RWPE1 (cell line): ENCODE measurements around the gene DDX1.

Source experiments
- CTCF ChIA-PET: fragments of 350-600 bp; sonication (Branson Sonifier 250); formaldehyde crosslinking; extraction: SDS; loops from one replicate; lab custom pipeline; 2021; lab: Yijun Ruan, JAX
- POLR2A ChIA-PET: fragments of 400-600 bp; formaldehyde crosslinking; extraction: SDS; loops from one replicate; lab custom pipeline; 2020; ENCODE audit warnings: antibody characterized with exemption; ENCODE audit not compliant: low non-redundant PET; lab: Yijun Ruan, JAX
- DNase-seq: peaks from one replicate; pipeline ENCODE4 v3.0.0; 2012; ENCODE audit warnings: low spot score
- H3K27ac ChIP-seq: fragments of 450-650 bp; 2 replicates; pipeline ENCODE4 v1.5.1; 2017
- TF ChIP-seq, protein P1 (sequence below): fragments of 450-650 bp; conservative IDR thresholded peaks from 2 replicates; pipeline ENCODE4 v1.5.1; 2017; ENCODE audit warnings: low read depth, mild to moderate bottlenecking

The DDX1 gene

DNA sequence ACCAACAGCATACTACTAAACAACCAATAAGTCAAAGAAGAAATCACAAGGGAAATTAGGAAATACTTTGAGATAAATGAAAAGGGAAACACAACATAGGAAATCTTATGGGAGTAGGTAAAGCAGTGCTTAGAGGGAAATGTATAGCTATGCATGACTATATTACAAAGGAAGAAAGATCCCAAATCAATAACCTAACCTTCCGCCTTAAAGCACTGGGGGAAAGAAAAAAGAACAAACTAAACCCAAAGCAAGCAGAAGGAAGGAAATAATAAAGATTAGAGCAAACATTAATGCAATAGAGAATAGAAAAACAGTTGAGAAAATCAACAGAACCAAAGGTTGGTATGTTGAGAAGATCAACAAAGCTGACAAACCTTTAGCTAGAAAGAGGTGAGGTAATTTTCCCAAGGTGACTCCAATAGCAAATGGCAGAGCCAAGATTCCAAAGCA lies 49.9 kb downstream of the DDX1 start:
- no peak overlapping the region for H3K27ac ChIP-seq
- TF ChIP-seq, protein P1, sequence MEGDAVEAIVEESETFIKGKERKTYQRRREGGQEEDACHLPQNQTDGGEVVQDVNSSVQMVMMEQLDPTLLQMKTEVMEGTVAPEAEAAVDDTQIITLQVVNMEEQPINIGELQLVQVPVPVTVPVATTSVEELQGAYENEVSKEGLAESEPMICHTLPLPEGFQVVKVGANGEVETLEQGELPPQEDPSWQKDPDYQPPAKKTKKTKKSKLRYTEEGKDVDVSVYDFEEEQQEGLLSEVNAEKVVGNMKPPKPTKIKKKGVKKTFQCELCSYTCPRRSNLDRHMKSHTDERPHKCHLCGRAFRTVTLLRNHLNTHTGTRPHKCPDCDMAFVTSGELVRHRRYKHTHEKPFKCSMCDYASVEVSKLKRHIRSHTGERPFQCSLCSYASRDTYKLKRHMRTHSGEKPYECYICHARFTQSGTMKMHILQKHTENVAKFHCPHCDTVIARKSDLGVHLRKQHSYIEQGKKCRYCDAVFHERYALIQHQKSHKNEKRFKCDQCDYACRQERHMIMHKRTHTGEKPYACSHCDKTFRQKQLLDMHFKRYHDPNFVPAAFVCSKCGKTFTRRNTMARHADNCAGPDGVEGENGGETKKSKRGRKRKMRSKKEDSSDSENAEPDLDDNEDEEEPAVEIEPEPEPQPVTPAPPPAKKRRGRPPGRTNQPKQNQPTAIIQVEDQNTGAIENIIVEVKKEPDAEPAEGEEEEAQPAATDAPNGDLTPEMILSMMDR: no peak
- ChIA-PET CTCF (interaction anchor here (0.7 to 1.0 kb wide), 2 partner anchors 298 to 659 kb away, joined by 3 read pairs; no protein-coding TSS in a partner anchor), POLR2A (no interaction called here)
- no peak for DNase-seq

DNA sequence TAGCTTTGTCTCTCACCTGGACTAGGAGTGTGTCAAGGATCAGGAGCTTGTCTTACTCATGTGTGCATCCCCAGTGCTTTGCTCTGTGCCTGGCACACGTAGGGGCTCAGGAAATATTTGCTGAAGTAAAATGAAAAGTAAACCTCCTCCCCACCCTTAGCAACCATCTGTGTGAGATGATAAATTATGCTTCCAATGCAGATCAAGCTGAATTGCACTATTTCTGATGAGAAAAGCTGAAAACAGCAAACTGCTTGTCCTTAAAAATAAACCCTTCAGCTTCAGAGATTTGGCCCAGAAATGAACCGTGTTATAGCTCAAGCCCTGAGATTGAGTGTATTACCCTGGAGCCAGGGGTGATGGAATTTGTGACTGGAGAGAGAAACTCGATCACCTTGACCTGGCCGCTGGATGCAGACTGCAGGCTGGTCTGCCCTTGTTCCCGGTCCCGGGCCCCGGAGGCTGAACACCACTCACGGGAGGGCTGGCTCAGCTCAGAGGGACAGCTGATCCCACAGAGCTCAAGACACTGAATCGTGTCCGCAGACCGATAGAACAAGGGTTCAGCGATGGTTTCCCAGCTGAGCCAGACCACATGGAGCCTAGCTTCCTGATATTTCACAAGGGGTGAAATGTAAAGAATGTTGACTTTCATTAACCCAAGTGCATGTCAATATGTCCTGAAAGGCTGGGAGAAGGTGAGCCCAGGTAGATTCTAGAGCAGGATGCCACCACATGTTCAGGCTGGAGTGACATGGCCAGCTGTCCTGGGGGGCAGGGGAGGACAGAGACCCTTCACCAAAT lies 50.5 kb downstream of the DDX1 start:
- TF ChIP-seq, protein P1: no peak
- POLR2A ChIA-PET: no interaction called here
- H3K27ac ChIP-seq: no peak overlapping the region
- DNase-seq: no peak
- CTCF ChIA-PET: interaction anchor here (0.7 to 1.0 kb wide), 2 partner anchors 298 to 658 kb away, joined by 3 read pairs; no protein-coding TSS in a partner anchor

DNA sequence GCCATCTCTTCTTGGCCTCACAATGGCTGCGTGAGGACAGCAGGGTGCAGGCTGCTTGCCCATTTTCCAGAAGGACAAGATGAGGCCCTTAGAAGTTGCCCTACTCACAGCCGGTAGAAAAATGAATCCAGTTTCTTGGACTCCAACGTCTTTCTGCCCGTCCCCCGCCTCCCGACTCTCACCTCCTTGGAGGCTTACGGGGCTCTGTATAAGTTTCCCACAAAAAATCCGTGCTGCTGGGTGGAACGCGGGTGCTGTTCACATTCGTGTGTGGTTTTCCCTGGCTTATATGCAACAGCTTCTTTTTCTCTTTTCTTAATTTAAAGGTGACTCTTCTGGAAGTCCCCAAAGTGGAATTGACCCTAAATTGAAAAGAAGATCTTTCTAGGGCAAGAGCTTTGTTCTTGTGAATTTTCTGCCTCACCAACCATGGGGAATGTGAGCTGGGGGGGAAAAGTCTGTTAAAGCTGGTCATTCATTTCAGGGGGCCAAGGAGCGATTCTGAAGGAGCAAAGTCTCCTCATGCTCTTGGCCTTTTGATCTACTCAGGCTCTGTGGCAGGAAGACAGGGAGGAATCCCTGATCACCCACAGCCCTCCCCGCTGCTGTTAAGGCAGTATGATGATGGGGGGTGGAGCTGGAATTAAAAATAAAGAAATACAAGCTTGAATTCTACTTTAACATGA lies 51.3 kb downstream of the DDX1 start:
- CTCF ChIA-PET: no interaction called here
- TF ChIP-seq, protein P1: no peak
- H3K27ac ChIP-seq: no peak overlapping the region
- DNase-seq: no peak
- POLR2A ChIA-PET: no interaction called here

DNA sequence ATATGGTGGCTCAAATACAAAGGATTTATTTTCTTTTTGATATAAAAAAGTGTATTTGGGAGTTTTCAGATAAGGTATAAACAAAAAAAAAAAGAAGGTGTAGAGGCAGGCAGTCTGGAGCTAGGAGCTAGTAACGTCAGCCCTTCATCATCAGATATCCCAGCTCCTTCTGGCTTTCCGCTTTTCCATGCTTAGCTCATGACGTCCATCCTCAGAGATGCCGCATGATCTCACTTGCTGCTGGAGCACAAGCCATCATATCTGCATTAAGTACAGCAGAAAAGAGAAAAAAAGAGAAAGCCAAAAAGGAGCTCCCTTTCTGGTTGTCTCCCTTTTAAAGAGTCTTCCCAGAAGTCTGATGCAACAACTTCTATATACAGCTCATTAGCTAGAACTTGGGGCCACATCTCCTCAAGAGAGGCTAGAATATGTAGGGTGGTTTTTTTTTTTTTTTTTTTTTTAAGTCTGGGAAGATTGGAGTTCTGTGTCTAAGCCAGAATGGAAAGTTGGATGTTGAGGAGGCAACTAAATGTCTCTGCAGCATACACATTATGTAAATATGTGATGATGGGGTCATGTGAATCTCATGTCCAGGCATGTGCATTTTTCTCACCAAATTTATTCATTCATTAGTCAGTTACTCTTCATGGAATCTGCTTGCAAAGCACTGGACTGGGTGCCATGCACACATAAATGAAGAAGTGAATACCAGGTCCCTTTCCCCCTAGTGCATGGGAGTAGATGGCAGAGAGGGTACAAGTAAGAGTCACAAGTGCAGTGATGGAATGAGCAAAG lies 52.3 kb downstream of the DDX1 start:
- H3K27ac ChIP-seq: no peak overlapping the region
- CTCF ChIA-PET: no interaction called here
- TF ChIP-seq, protein P1: no peak
- POLR2A ChIA-PET: no interaction called here
- no peak for DNase-seq

DNA sequence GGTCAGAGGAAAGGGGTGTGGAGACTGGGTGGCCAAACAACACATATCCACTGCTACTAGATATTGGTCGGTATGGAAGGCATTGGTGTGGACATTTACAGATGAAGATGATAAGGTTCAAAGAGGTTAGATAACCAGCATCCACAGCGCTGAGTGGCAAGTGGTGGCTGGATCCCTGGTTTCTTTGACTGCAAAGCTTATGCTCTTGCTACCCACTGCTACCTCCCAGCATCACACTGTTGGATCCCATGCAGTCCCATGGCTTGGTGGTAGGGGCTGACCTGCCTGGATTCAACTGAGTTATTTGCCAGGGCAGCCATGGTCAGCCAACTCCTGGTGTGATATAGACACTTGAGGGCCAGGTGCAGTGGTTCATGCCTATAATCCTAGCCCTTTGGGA lies 53.6 kb downstream of the DDX1 start:
- H3K27ac ChIP-seq: no peak overlapping the region
- TF ChIP-seq, protein P1: no peak
- ChIA-PET POLR2A (no interaction called here), CTCF (no interaction called here)
- no peak for DNase-seq

DNA sequence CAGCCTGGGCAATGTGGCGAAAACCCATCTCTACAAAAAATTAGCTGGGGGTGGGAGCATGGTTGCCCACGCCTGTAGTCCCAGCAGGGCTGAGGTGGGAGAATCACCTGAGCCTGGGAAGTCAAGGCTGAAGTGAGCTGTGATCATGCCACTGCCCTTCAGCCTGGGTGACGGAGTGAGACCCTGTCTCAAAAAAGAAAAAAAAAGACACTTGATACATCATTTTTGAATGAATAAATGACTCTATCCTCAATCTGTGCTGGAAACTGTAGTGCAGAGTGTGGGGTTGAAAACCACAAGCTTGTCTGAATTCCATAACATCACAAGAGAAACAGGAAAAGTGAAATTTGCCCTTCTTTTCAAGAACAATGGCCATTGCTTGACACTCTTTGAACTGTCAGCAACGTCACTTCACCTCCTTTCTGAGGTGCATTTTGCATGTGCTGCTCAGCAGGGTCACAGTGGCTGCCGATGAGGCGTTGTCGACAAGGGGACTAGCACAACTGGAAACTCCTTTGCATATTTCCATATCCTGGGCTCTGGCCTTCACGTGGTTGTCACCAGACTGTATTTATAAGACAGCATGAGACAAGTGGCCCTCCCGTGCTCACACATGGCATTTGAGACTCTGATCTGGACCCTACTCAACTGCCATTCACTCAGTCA lies 54.2 kb downstream of the DDX1 start:
- TF ChIP-seq, protein P1: no peak
- no peak for DNase-seq
- ChIA-PET POLR2A (no interaction called here), CTCF (no interaction called here)
- no peak overlapping the region for H3K27ac ChIP-seq
